ENCODE data around the gene TFCP2.
"Not testable (repeated sequence)": the region's sequence is repeated elsewhere in the genome, so short reads cannot be mapped to it uniquely, and the experiment has no call there.

Gene TFCP2

DNA sequence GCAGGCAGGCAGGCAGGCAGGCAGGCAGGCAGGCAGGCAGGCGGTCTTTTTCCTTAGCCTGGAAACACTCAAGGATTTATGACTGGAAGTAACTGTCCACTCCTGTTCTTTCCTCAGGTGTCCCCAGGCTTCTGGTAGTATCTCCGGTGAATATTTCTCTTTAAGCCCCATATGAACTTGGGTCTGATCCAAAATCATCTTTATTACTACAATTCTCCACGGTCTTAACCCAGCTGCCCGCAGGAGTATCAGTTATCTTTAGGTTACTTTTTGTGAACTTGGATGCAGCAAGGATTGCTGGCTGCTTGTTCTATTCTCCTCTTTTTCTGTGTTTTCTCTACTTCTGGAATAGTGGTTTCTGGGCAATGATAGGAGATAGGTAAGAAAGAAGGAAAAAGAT, 92.8 kb downstream of the TFCP2 start:
- no peak overlapping the region for H3K4me3 ChIP-seq (replicated peaks in 1 of 2; ENCODE audit: low read depth in 2 of 2, low read length in 2 of 2)
- TF ChIP-seq, protein P1, sequence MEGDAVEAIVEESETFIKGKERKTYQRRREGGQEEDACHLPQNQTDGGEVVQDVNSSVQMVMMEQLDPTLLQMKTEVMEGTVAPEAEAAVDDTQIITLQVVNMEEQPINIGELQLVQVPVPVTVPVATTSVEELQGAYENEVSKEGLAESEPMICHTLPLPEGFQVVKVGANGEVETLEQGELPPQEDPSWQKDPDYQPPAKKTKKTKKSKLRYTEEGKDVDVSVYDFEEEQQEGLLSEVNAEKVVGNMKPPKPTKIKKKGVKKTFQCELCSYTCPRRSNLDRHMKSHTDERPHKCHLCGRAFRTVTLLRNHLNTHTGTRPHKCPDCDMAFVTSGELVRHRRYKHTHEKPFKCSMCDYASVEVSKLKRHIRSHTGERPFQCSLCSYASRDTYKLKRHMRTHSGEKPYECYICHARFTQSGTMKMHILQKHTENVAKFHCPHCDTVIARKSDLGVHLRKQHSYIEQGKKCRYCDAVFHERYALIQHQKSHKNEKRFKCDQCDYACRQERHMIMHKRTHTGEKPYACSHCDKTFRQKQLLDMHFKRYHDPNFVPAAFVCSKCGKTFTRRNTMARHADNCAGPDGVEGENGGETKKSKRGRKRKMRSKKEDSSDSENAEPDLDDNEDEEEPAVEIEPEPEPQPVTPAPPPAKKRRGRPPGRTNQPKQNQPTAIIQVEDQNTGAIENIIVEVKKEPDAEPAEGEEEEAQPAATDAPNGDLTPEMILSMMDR (IDR thresholded peaks at IDR 0.05; ENCODE audit: low read depth, low read length) = no peak
- no peak for DNase-seq (ENCODE audit: low read depth in 2 of 2)

DNA sequence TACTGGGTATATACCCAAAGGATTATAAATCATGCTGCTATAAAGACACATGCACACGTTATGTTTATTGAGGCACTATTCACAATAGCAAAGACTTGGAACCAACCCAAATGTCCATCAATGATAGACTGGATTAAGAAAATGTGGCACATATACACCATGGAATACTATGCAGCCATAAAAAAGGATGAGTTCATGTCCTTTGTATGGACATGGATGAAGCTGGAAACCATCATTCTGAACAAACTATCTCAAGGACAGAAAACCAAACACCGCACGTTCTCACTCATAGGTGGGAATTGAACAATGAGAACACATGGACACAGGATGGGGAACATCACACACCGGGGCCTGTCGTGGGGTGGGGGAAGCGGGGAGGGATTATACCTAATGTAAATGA, 94.1 kb downstream of the TFCP2 start:
- H3K4me3 ChIP-seq (replicated peaks in 1 of 2; ENCODE audit: low read depth in 2 of 2, low read length in 2 of 2); DNase-seq (ENCODE audit: low read depth in 2 of 2): not testable (repeated sequence)

DNA sequence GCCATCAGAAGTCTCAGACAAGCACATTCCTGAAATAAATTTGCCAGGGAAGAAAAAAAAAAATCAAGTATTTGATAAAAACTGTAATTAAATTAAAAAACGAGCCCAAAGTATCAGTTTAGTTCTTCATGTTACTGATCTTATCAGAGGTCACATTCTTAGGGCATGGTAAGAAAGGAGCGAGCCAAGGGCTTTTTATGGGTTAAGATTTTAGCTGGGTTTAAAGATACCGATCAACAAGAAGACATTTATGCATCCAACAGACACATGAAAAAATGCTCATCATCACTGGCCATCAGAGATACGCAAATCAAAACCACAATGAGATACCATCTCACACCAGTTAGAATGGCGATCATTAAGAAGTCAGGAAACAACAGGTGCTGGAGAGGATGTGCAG, 94.6 kb downstream of the TFCP2 start:
- DNase-seq (ENCODE audit: low read depth in 2 of 2); H3K4me3 ChIP-seq (replicated peaks in 1 of 2; ENCODE audit: low read depth in 2 of 2, low read length in 2 of 2): not testable (repeated sequence)

DNA sequence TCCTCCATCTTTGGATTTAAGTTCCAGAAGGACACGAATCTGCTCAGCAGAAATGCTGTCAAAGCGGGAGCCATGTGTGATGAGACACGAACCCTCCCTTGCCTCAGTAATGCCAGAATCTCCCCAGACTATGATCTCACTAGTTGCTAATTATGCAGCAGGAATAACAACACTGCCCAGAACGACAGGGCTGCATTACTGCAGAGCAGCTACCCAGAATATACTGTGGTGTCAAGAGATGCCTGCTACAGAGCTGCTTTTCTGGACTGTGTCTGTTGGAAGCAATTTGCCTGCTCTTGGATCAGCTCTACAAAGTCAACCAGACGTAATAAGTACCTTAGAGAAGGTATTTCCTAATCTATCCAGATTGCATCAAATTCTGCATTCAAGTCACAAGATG, 95.0 kb downstream of the TFCP2 start:
- peak; percentile 27 for DNase-seq (ENCODE audit: low read depth in 2 of 2)
- TF ChIP-seq, protein P1 (IDR thresholded peaks at IDR 0.05; ENCODE audit: low read depth, low read length) = no peak
- no peak overlapping the region for H3K4me3 ChIP-seq (replicated peaks in 1 of 2; ENCODE audit: low read depth in 2 of 2, low read length in 2 of 2)

DNA sequence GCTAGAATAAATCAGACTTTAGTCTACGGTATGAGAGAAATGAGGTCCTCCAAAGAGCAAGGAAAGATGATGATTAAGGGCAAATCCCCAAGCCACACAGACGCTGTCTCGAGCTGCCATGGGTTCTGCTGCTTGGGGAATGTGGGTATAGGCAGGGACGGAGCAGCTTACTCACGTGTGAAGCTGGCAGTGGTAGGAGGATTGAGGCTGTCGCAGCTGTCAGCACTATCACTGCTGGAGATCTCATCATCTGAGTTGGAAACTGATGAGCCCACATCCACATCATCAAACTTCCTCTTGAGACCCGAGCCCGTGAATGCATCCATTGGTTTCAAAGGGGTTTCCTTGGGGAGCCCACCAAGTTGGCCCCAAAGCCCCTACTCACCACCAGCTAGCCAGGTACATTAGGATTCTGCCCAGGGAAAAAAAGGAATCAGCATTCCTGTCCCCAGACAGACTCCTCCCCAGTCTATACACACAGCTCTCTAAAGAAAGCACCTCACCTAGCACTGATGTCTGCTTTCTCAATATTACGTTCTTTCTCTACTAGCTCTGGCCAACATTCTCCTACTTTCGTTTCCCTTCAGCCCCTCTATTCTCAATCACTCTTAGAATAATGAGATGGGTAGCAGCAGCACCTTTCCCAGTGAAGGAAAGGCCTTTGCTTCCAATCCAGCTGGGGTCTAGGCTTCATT, 96.6 kb downstream of the TFCP2 start:
- DNase-seq (ENCODE audit: low read depth in 2 of 2) = no peak
- TF ChIP-seq, protein P1 (IDR thresholded peaks at IDR 0.05; ENCODE audit: low read depth, low read length) = no peak
- no peak overlapping the region for H3K4me3 ChIP-seq (replicated peaks in 1 of 2; ENCODE audit: low read depth in 2 of 2, low read length in 2 of 2)

DNA sequence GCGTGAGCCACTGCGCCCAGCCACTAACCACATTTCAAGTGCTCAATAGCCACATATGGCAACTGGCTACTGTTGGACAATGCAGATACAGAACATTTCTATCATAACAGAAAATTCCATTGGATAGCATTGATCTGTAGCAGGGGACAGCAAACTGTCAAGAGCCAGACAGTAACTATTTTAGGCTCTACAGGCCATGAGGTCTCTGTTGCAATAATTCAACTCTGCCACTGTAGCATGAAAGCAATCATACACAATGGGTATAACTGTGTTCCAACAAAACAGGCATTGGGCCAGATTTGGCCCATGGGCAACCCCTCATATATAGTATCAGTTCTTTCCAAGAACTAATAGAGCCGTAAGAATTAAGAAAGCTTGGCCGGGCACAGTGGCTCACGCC, 97.5 kb downstream of the TFCP2 start:
- H3K4me3 ChIP-seq (replicated peaks in 1 of 2; ENCODE audit: low read depth in 2 of 2, low read length in 2 of 2) = no peak overlapping the region
- no peak for DNase-seq (ENCODE audit: low read depth in 2 of 2)
- TF ChIP-seq, protein P1 (IDR thresholded peaks at IDR 0.05; ENCODE audit: low read depth, low read length) = no peak

DNA sequence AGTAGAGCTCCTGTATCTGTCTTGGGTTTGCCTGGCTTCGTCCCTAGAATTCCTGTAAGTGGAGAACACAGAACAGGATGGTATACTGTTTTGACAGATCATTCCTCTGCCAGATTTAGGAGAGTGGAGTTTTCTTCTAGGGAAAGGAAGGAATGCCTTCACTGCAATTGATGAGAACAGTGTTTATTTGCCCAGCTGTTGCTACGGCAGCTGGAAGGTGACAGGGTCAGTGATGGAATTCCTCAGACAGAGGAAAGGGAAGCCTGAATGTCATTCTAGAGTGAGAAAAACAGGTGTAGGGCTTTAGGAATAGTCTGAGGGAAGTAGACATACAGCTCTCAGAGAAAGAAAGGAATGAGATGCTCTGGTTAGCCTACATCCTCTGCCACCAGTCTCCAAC, 101.3 kb downstream of the TFCP2 start:
- no peak overlapping the region for H3K4me3 ChIP-seq (replicated peaks in 1 of 2; ENCODE audit: low read depth in 2 of 2, low read length in 2 of 2)
- no peak for DNase-seq (ENCODE audit: low read depth in 2 of 2)
- TF ChIP-seq, protein P1 (IDR thresholded peaks at IDR 0.05; ENCODE audit: low read depth, low read length) = no peak

DNA sequence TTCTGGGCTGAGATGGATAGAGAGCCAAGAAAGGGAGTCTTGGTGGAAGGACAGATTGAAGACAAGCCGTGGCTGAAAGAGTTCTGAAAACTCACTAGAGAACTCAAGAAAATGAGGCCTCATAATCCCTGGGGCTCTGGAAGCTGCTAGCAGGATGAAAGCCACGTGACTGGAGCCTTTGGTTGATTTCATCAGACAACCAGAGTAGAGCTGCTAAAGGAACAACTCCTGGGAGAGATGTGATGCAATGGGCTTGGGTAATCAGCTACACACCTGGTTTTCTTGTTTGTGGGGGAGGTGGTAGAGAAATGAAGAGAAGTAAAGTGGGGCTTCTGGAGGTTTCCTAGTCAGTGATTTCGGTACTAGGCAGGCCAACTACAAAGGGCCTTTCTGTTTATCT, 102.9 kb downstream of the TFCP2 start:
- DNase-seq (ENCODE audit: low read depth in 2 of 2) = peak; percentile 40 to 70
- TF ChIP-seq, protein P1 (IDR thresholded peaks at IDR 0.05; ENCODE audit: low read depth, low read length) = no peak
- H3K4me3 ChIP-seq (replicated peaks in 1 of 2; ENCODE audit: low read depth in 2 of 2, low read length in 2 of 2) = no peak overlapping the region

Data from cardiac fibroblast (primary cell).